GM23338 (cell line): ENCODE measurements around the gene FAM25A. TPM values are rescaled to one million over a fixed set of nuclear protein-coding genes. Genes with fewer than 3 reads are reported as not detected.

Source experiments
- ATAC-seq: fragments of 200-7000 bp; cut with Tn5 transposase; 3 replicates; pipeline ENCODE4 v1.9.1; 2020
- DNase-seq: peaks from one replicate; pipeline ENCODE4 v3.0.0-alpha.2; 2015; ENCODE audit warnings: low spot score
- H2AFZ ChIP-seq: fragments of 200-600 bp; sonication (generic); 2 replicates; pipeline ENCODE4 v1.8.0; 2016; ENCODE audit warnings: antibody characterized with exemption, mild to moderate bottlenecking, moderate library complexity
- H3F3A ChIP-seq: fragments of 200-600 bp; sonication (generic); replicated peaks from 2 replicates; pipeline ENCODE4 v1.8.0; 2017; ENCODE audit warnings: antibody characterized with exemption, mixed run types, low read depth
- H3K27ac ChIP-seq: fragments of 200-600 bp; sonication (generic); 2 replicates; pipeline ENCODE4 v1.6.1; 2016; ENCODE audit warnings: low read depth
- H3K27me3 ChIP-seq: fragments of 200-600 bp; sonication (generic); 2 replicates; pipeline ENCODE4 v1.8.0; 2016; ENCODE audit warnings: mild to moderate bottlenecking, mixed run types, moderate library complexity; ENCODE audit not compliant: insufficient read depth
- H3K36me3 ChIP-seq: fragments of 200-600 bp; sonication (generic); 2 replicates; pipeline ENCODE4 v1.8.0; 2016; ENCODE audit warnings: mild to moderate bottlenecking; ENCODE audit not compliant: insufficient read depth
- H3K4me1 ChIP-seq: fragments of 200-600 bp; sonication (generic); 2 replicates; pipeline ENCODE4 v1.8.0; 2016; ENCODE audit warnings: mild to moderate bottlenecking, moderate library complexity; ENCODE audit not compliant: insufficient read depth
- H3K4me2 ChIP-seq: fragments of 200-600 bp; sonication (generic); 2 replicates; pipeline ENCODE4 v1.7.1; 2017; ENCODE audit warnings: mixed run types
- H3K4me3 ChIP-seq: fragments of 200-600 bp; sonication (generic); 2 replicates; pipeline ENCODE4 v1.6.1; 2016; ENCODE audit warnings: mixed run types
- H3K79me2 ChIP-seq: fragments of 200-600 bp; sonication (generic); replicated peaks from 2 replicates; pipeline ENCODE4 v1.8.0; 2017; ENCODE audit warnings: mild to moderate bottlenecking; ENCODE audit not compliant: insufficient read depth
- H3K9me2 ChIP-seq: fragments of 200-600 bp; sonication (generic); 2 replicates; pipeline ENCODE4 v1.8.0; 2017; ENCODE audit not compliant: insufficient read depth
- H4K20me1 ChIP-seq: fragments of 200-600 bp; sonication (generic); replicated peaks from 2 replicates; pipeline ENCODE4 v1.8.0; 2017; ENCODE audit warnings: mild to moderate bottlenecking; ENCODE audit not compliant: insufficient read depth
- H3K27ac Mint-ChIP-seq: 2 replicates; pipeline ENCODE4 v1.8.0; 2020; ENCODE audit warnings: inconsistent platforms, mild to moderate bottlenecking, moderate library complexity, mixed read lengths
- H3K27me3 Mint-ChIP-seq: 3 replicates; pipeline ENCODE4 v1.8.0; 2022; ENCODE audit warnings: low read depth, mild to moderate bottlenecking, moderate library complexity, mixed read lengths, inconsistent platforms; ENCODE audit not compliant: insufficient read depth, poor library complexity
- H3K36me3 Mint-ChIP-seq: 3 replicates; pipeline ENCODE4 v1.8.0; 2021; ENCODE audit warnings: low read depth, mild to moderate bottlenecking, inconsistent platforms, moderate library complexity, mixed read lengths
- H3K4me1 Mint-ChIP-seq: 3 replicates; pipeline ENCODE4 v1.8.0; 2020; ENCODE audit warnings: mild to moderate bottlenecking, inconsistent platforms, mixed read lengths
- H3K4me3 Mint-ChIP-seq: 3 replicates; pipeline ENCODE4 v1.8.0; 2021; ENCODE audit warnings: moderate library complexity, mild to moderate bottlenecking, inconsistent platforms, mixed read lengths
- H3K9me3 Mint-ChIP-seq: 3 replicates; pipeline ENCODE4 v1.8.0; 2020; ENCODE audit warnings: moderate library complexity, mild to moderate bottlenecking, inconsistent platforms, mixed read lengths
- EZH2phosphoT487 ChIP-seq: fragments of 200-600 bp; sonication (generic); IDR thresholded peaks from one replicate; pipeline ENCODE4 v1.8.1; 2018; ENCODE audit warnings: antibody characterized with exemption; ENCODE audit not compliant: unreplicated experiment
- JUNB ChIP-seq: IDR thresholded peaks from one replicate; pipeline ENCODE4 v1.6.1; 2016; ENCODE audit warnings: antibody characterized with exemption; ENCODE audit not compliant: unreplicated experiment
- POLR2AphosphoS5 ChIP-seq: IDR thresholded peaks from 2 replicates; pipeline ENCODE4 v1.6.1; 2016; ENCODE audit warnings: antibody characterized with exemption, low read depth
- STAT1 ChIP-seq: IDR thresholded peaks from one replicate; pipeline ENCODE4 v1.6.1; 2016; ENCODE audit warnings: antibody characterized with exemption; ENCODE audit not compliant: unreplicated experiment
- ZNF114 ChIP-seq: fragments of 250-450 bp; sonication (Bioruptor Pico); IDR thresholded peaks from 2 replicates; pipeline ENCODE4 v1.5.0; 2020; ENCODE audit warnings: mild to moderate bottlenecking, moderate library complexity
- ZNF331 ChIP-seq: fragments of 250-450 bp; sonication (Bioruptor Pico); IDR thresholded peaks from 2 replicates; pipeline ENCODE4 v1.5.0; 2020; ENCODE audit warnings: low read depth, mild to moderate bottlenecking, moderate library complexity
- polyA plus RNA-seq: library from polyadenylated mRNA; unstranded; fragments of >200 nt; fragmentation: Nextera tagmentation; extraction: Ambion mirVana; gene quantifications from 2 replicates; pipeline ENCODE4 v1.2.1, GENCODE V29; 2016
- total RNA-seq: library from RNA; depleted of rRNA; stranded (reverse); fragments of >200 nt; shearing (Covaris generic); gene quantifications from 2 replicates; pipeline ENCODE4 v1.2.3, GENCODE V29; 2014
- TF ChIP-seq, protein P1 (sequence below), 2 experiments: fragments of 200-600 bp in 1 of 2; sonication (generic) in 1 of 2; conservative IDR thresholded peaks; 2 replicates each; pipeline versions ENCODE4 v1.5.1 to v1.6.1; 2016 to 2017; ENCODE audit warnings: antibody characterized with exemption in 2 of 2, low read depth in 2 of 2, mild to moderate bottlenecking in 2 of 2, moderate library complexity in 1 of 2
- TF ChIP-seq, protein P2 (sequence below): IDR thresholded peaks from 2 replicates; pipeline ENCODE4 v1.6.1; 2016; ENCODE audit warnings: antibody characterized with exemption

The FAM25A gene
- total and polyA plus RNA-seq, 2 experiments from 2014 or later, result not detected

DNA sequence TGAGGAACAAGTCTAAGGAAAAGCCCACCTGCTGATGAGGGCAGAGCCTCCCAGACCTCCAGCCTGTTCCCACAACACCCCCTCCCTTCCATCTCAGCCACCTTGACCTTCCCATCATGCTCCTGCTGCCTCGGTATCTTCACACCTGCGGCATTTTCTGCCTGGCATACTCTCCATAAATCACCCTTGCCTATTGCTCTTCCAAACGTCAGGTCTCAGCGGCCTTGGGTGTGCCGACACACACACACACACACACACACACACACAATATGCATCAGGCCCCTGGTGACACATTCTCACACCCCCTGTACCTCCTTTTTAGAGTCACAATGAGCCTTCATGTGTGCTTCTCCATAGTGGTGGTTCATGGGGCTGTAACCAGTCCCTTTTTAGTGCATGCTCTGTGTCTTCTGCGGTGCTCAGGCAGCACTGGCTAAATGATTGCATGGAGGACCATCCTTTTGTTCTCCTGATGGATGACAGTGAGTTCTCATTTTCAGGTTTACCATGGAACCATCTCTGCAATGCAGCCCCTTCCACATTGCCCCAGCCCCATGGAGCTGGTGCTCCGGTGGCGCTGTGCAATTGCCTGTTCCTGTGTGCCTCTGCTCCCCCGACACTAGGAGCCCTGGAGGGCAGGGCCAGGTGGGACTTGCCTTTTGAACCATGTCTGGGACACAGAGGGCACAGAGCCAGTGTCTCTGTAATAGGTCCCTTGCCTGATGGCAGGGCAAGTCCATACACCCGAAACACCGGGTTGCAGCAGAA, 47.3 kb upstream of the FAM25A start:
- H3K9me3 Mint-ChIP-seq, result peaks cover 3% of the 10 kb centered on the region; the same call in 1 of the 3 replicates
- Histone ChIP-seq H3K79me2 (no peaks in the 10 kb centered on the region), H3K9me2 (no peaks in the 10 kb centered on the region), H4K20me1 (no peaks in the 10 kb centered on the region), H3K4me3 (no peak overlapping the region), H3K4me1 (peaks cover 19% of the 10 kb centered on the region), H3K27ac (no peak overlapping the region), H3K36me3 (no peaks in the 10 kb centered on the region), H2AFZ (no peak overlapping the region), H3F3A (peaks cover 3% of the 10 kb centered on the region; the same call in 1 of the 2 replicates), H3K4me2 (no peak overlapping the region), H3K27me3 (peaks cover 64% of the 10 kb centered on the region)
- ATAC-seq (no peak), DNase-seq (no peak)
- H3K27ac Mint-ChIP-seq, result 0 out of 2 replicates have a peak overlapping the region, but pooled peaks have one; percentile 9
- peaks cover 33% of the 10 kb centered on the region for H3K4me1 Mint-ChIP-seq
- H3K36me3 Mint-ChIP-seq, result peaks cover 4% of the 10 kb centered on the region; the same call in 2 of the 3 replicates
- TF ChIP-seq STAT1 (no peak), ZNF331 (CRISPR knock-in tag) (no peak), ZNF114 (no peak), EZH2phosphoT487 (no peak), JUNB (no peak)
- TF ChIP-seq, protein P1, sequence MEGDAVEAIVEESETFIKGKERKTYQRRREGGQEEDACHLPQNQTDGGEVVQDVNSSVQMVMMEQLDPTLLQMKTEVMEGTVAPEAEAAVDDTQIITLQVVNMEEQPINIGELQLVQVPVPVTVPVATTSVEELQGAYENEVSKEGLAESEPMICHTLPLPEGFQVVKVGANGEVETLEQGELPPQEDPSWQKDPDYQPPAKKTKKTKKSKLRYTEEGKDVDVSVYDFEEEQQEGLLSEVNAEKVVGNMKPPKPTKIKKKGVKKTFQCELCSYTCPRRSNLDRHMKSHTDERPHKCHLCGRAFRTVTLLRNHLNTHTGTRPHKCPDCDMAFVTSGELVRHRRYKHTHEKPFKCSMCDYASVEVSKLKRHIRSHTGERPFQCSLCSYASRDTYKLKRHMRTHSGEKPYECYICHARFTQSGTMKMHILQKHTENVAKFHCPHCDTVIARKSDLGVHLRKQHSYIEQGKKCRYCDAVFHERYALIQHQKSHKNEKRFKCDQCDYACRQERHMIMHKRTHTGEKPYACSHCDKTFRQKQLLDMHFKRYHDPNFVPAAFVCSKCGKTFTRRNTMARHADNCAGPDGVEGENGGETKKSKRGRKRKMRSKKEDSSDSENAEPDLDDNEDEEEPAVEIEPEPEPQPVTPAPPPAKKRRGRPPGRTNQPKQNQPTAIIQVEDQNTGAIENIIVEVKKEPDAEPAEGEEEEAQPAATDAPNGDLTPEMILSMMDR (conservative IDR thresholded peaks at IDR 0.05; ENCODE audit: low read depth in 2 of 2), result no peak
- H3K27me3 Mint-ChIP-seq, result peaks cover 40% of the 10 kb centered on the region
- H3K4me3 Mint-ChIP-seq, result peak overlapping the region; percentile 27; the same call in 2 of the 3 replicates

DNA sequence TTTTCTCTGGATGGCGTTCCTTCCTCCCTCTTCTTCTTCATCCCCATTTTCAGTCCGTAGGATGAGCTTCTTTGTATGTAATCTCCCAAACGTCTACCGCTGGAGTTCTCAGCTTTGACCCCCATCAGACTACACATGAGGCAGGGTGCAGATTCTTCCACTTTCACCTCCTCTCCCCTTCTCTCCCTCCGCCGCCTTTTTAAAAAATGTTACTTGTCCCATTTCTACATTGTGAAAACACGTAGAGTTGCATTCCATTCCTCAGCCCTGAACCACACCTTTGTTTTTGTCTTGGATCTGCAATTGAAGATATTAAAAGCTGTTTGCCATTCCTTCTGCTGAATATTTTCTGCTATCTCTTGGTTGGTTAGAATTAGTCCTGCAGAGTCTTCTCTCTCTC, 45.6 kb upstream of the FAM25A start:
- Histone ChIP-seq H3K79me2 (no peaks in the 10 kb centered on the region), H3K4me2 (no peak overlapping the region), H3F3A (peaks cover 3% of the 10 kb centered on the region; the same call in 1 of the 2 replicates), H4K20me1 (no peaks in the 10 kb centered on the region), H3K4me1 (peaks cover 18% of the 10 kb centered on the region), H3K36me3 (no peaks in the 10 kb centered on the region), H3K9me2 (no peaks in the 10 kb centered on the region), H3K4me3 (no peak overlapping the region), H2AFZ (no peak overlapping the region), H3K27me3 (peaks cover 47% of the 10 kb centered on the region), H3K27ac (no peak overlapping the region)
- Mint-ChIP-seq H3K36me3 (peaks cover 4% of the 10 kb centered on the region; the same call in 2 of the 3 replicates), H3K27ac (no peak overlapping the region), H3K4me3 (no peak overlapping the region), H3K27me3 (peaks cover 35% of the 10 kb centered on the region), H3K4me1 (peaks cover 26% of the 10 kb centered on the region), H3K9me3 (peaks cover 3% of the 10 kb centered on the region; the same call in 1 of the 3 replicates)
- DNase-seq (no peak), ATAC-seq (no peak)
- TF ChIP-seq ZNF114, result no peak

- no peak for ATAC-seq
- no peaks in the 10 kb centered on the region; the same call in 1 of the 2 replicates for H3F3A ChIP-seq
- TF ChIP-seq, protein P2, sequence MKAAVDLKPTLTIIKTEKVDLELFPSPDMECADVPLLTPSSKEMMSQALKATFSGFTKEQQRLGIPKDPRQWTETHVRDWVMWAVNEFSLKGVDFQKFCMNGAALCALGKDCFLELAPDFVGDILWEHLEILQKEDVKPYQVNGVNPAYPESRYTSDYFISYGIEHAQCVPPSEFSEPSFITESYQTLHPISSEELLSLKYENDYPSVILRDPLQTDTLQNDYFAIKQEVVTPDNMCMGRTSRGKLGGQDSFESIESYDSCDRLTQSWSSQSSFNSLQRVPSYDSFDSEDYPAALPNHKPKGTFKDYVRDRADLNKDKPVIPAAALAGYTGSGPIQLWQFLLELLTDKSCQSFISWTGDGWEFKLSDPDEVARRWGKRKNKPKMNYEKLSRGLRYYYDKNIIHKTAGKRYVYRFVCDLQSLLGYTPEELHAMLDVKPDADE, result no peak
- no peak for TF ChIP-seq POLR2AphosphoS5
Measured at GRCh38 chr10:86976362-86977056, 43.6 kb upstream of the FAM25A start.

More at GRCh38 chr10:86976362-86977056, 43.6 kb upstream of the FAM25A start:
- no peaks in the 10 kb centered on the region for H3K36me3 ChIP-seq
- H3K36me3 Mint-ChIP-seq, result peaks cover 4% of the 10 kb centered on the region; the same call in 2 of the 3 replicates
- DNase-seq, result no peak
- H3K4me2 ChIP-seq, result no peak overlapping the region
- no peak overlapping the region for H3K27ac ChIP-seq
- H3K4me1 ChIP-seq, result peaks cover 9% of the 10 kb centered on the region; the same call in 1 of the 2 replicates
- H3K4me3 ChIP-seq, result no peak overlapping the region
- H2AFZ ChIP-seq, result no peak overlapping the region
- no peak overlapping the region for H3K4me3 Mint-ChIP-seq
- no peak overlapping the region for H3K27ac Mint-ChIP-seq
- no peaks in the 10 kb centered on the region for H3K79me2 ChIP-seq
- no peaks in the 10 kb centered on the region for H3K9me2 ChIP-seq
- peaks cover 27% of the 10 kb centered on the region for H3K27me3 ChIP-seq
- H3K27me3 Mint-ChIP-seq, result peaks cover 26% of the 10 kb centered on the region
- H3K4me1 Mint-ChIP-seq, result peaks cover 22% of the 10 kb centered on the region
- peaks cover 3% of the 10 kb centered on the region; the same call in 1 of the 3 replicates for H3K9me3 Mint-ChIP-seq
- no peaks in the 10 kb centered on the region for H4K20me1 ChIP-seq
